K562 (cell line): Measurements from ENCODE around the gene SYTL4. TPM values are rescaled to one million over a fixed set of nuclear protein-coding genes. Genes with fewer than 3 reads are reported as not detected.

ENCODE experiments used
- ATAC-seq: fragments of 200-7000 bp; cut with Tn5 transposase; 3 replicates; pipeline ENCODE4 v1.9.1; 2020; ENCODE audit warnings: moderate library complexity
- BruUV-seq: library from RNA; stranded (reverse); fragments of 400-500 nt; replicated peaks from 2 replicates; lab custom pipeline; 2021; lab: Mats Ljungman, UMichigan
- CTCF ChIA-PET: fragments of 300-600 bp; formaldehyde crosslinking; extraction: SDS; loops from one replicate; lab custom pipeline; 2021; ENCODE audit warnings: low intra/inter-chr PET ratio; lab: Yijun Ruan, JAX
- POLR2A ChIA-PET: fragments of 300-600, 350-650 bp; sonication (Branson Sonifier 250); formaldehyde crosslinking; extraction: SDS; loops from one replicate; lab custom pipeline; 2021; ENCODE audit warnings: antibody characterized with exemption, inconsistent platforms; lab: Yijun Ruan, JAX
- DNase-seq, 4 experiments: peaks; one replicate each; pipeline versions ENCODE4 v3.0.0 to v3.0.0-alpha.2; 2011 to 2018; ENCODE audit warnings: low spot score in 3 of 4, mixed read lengths in 3 of 4; ENCODE audit errors: extremely low read depth in 1 of 4
- FAIRE-seq: peaks from 2 replicates; lab custom pipeline; 2011; peaks lifted over from hg19 to GRCh38; lab: Jason Lieb, UNC
- H2AFZ ChIP-seq: 2 replicates; pipeline ENCODE4 v1.6.0; 2011; ENCODE audit warnings: low read depth, low read length, control low read depth, inconsistent platforms
- H3K27ac ChIP-seq: fragments of 200-600 bp; 3 replicates; pipeline ENCODE4 v1.8.0; 2011; ENCODE audit warnings: low read depth, mild to moderate bottlenecking, control low read depth, inconsistent platforms, low read length, moderate library complexity, mixed read lengths; ENCODE audit errors: extremely low read depth
- H3K27me3 ChIP-seq, 2 experiments: fragments of 300-600 bp in 1 of 2; 2 replicates in 1 of 2; 3 replicates in 1 of 2; pipeline versions ENCODE4 v1.6.0 to v1.8.0; 2011; ENCODE audit warnings: inconsistent platforms in 2 of 2, low read length in 2 of 2, mild to moderate bottlenecking in 1 of 2, mixed read lengths in 1 of 2, moderate library complexity in 1 of 2; ENCODE audit not compliant: control insufficient read depth in 2 of 2, insufficient read depth in 2 of 2
- H3K36me3 ChIP-seq: fragments of 300-600 bp; 3 replicates; pipeline ENCODE4 v1.8.0; 2011; ENCODE audit warnings: mild to moderate bottlenecking, low read length, inconsistent platforms; ENCODE audit not compliant: control insufficient read depth, insufficient read depth
- H3K4me1 ChIP-seq, 2 experiments: fragments of 200-600 bp in 1 of 2; replicated peaks in 1 of 2; 2 replicates in 1 of 2; 3 replicates in 1 of 2; pipeline versions ENCODE4 v1.5.1 to v1.8.0; 2011; ENCODE audit warnings: inconsistent platforms in 2 of 2, low read length in 2 of 2, mild to moderate bottlenecking in 1 of 2, mixed read lengths in 1 of 2, moderate library complexity in 1 of 2; ENCODE audit not compliant: control insufficient read depth in 2 of 2, insufficient read depth in 2 of 2
- H3K4me2 ChIP-seq: 2 replicates; pipeline ENCODE4 v1.6.1; 2011; ENCODE audit warnings: low read length, control low read depth, inconsistent platforms, mixed read lengths; ENCODE audit not compliant: insufficient read depth
- H3K4me3 ChIP-seq: fragments of 200-600 bp; sonication (generic), shearing (Covaris generic); 2 replicates; pipeline ENCODE4 v1.5.1; 2016; ENCODE audit warnings: control low read depth, inconsistent platforms
- H3K79me2 ChIP-seq: fragments of 200-600 bp; 3 replicates; pipeline ENCODE4 v1.8.0; 2011; ENCODE audit warnings: low read length, inconsistent platforms; ENCODE audit not compliant: control insufficient read depth, insufficient read depth
- H3K9ac ChIP-seq, 2 experiments: 2 replicates each; pipeline versions ENCODE4 v1.6.0 to v1.6.1; 2011; ENCODE audit warnings: low read depth in 2 of 2, low read length in 2 of 2, control low read depth in 1 of 2, inconsistent platforms in 1 of 2, mild to moderate bottlenecking in 1 of 2, mixed read lengths in 1 of 2; ENCODE audit not compliant: insufficient read depth in 1 of 2
- H3K9me1 ChIP-seq: one replicate; pipeline ENCODE4 v1.6.0; 2011; ENCODE audit warnings: inconsistent platforms, mild to moderate bottlenecking, low read length, moderate library complexity; ENCODE audit not compliant: control insufficient read depth, insufficient read depth
- H3K9me3 ChIP-seq: replicated peaks from 2 replicates; pipeline ENCODE4 v1.5.1; 2011; ENCODE audit warnings: low read depth, low read length, inconsistent platforms; ENCODE audit not compliant: control insufficient read depth, insufficient read depth
- H4K20me1 ChIP-seq: replicated peaks from 2 replicates; pipeline ENCODE4 v1.6.1; 2011; ENCODE audit warnings: low read length, inconsistent platforms, mixed read lengths; ENCODE audit not compliant: control insufficient read depth, insufficient read depth
- CBFB ChIP-seq: sonication (generic); formaldehyde crosslinking; IDR thresholded peaks from 2 replicates; pipeline ENCODE4 v1.4.0; 2020; ENCODE audit warnings: mild to moderate bottlenecking, missing genetic modification reagents
- HNRNPL ChIP-seq: fragments of 200-400 bp; formaldehyde crosslinking; IDR thresholded peaks from 2 replicates; pipeline ENCODE4 v1.6.1; 2017; ENCODE audit warnings: low read depth, mild to moderate bottlenecking, low read length
- HSF4 ChIP-seq: fragments of 250-450 bp; sonication (Bioruptor Pico); IDR thresholded peaks from 2 replicates; pipeline ENCODE4 v2.1.2; 2022; ENCODE audit warnings: mild to moderate bottlenecking, moderate library complexity, borderline replicate concordance
- KDM4B ChIP-seq, 2 experiments: fragments of 450-650 bp in 1 of 2; sonication (generic) in 1 of 2; IDR thresholded peaks; 2 replicates each; pipeline ENCODE4 v1.6.1; 2016 to 2017; ENCODE audit warnings: borderline replicate concordance in 2 of 2, antibody characterized with exemption in 1 of 2, low read depth in 1 of 2, mild to moderate bottlenecking in 1 of 2
- MCM5 ChIP-seq: fragments of 450-650 bp; IDR thresholded peaks from 2 replicates; pipeline ENCODE4 v1.6.1; 2016; ENCODE audit warnings: low read depth
- RNF2 ChIP-seq: sonication (generic); IDR thresholded peaks from 2 replicates; pipeline ENCODE4 v1.6.1; 2016
- SAFB ChIP-seq: fragments of 200-400 bp; formaldehyde crosslinking; IDR thresholded peaks from 2 replicates; pipeline ENCODE4 v1.6.1; 2017; ENCODE audit warnings: low read depth, low read length, borderline replicate concordance
- STAG1 ChIP-seq: sonication (generic); formaldehyde crosslinking; IDR thresholded peaks from 2 replicates; pipeline ENCODE4 v1.5.0; 2020; ENCODE audit warnings: missing genetic modification reagents, borderline replicate concordance
- ZFX ChIP-seq: sonication (generic); formaldehyde crosslinking; IDR thresholded peaks from 2 replicates; pipeline ENCODE4 v1.8.0; 2022; ENCODE audit warnings: mild to moderate bottlenecking, missing genetic modification reagents, moderate library complexity
- ZNF143 ChIP-seq: sonication (generic); formaldehyde crosslinking; IDR thresholded peaks from 2 replicates; pipeline ENCODE4 v1.9.0; 2022; ENCODE audit warnings: mild to moderate bottlenecking, missing genetic modification reagents
- WGBS: fragments of 100-300 bp; shearing (Covaris generic); methylation state at CpG from one replicate; pipeline ENCODE4 v1.1.6; 2016; ENCODE audit warnings: low coverage, mixed read lengths; ENCODE audit not compliant: insufficient coverage; ENCODE audit errors: missing lambda C conversion rate; 5-methylcytosine and 5-hydroxymethylcytosine counted together
- in situ Hi-C: fragments of 300-500 bp; cut with MboI; formaldehyde crosslinking; loops from 4 replicates; pipeline ENCODE4 v1.15.0; 2018; ENCODE audit warnings: inconsistent platforms, mixed read lengths
- intact Hi-C: fragments of 100-400 bp; cut with micrococcal nuclease; formaldehyde crosslinking; loops from 2 replicates; pipeline ENCODE4 v1.14.2; 2022
- polyA plus RNA-seq, 8 experiments: library from polyadenylated mRNA; depleted of rRNA in 4 of 8; stranded (reverse) in 5 of 8; unstranded in 3 of 8; fragments of >200 nt; fragmentation: Nextera tagmentation in 2 of 8; fragmentation: Illumina TruSeq in 1 of 8; extraction: Ambion mirVana in 2 of 8; extraction: Trizol in 1 of 8; gene quantifications; 2 replicates each; pipeline versions ENCODE4 v1.2.1 to v1.2.3, GENCODE V29; 2011 to 2014; ENCODE audit warnings: inconsistent platforms in 1 of 8, missing spikeins in 1 of 8
- total RNA-seq, 7 experiments: library from RNA; depleted of rRNA in 6 of 7; stranded (reverse); fragments of >200 nt in 6 of 7; fragmentation: Illumina TruSeq in 2 of 7; extraction: Trizol in 2 of 7; gene quantifications; 2 replicates each; pipeline versions ENCODE4 v1.2.1 to v1.2.3, GENCODE V29; 2011 to 2021; ENCODE audit warnings: low replicate concordance in 1 of 7
- TF ChIP-seq, protein P1 (sequence below): sonication (generic); formaldehyde crosslinking; IDR thresholded peaks from 2 replicates; pipeline ENCODE4 v1.8.1; 2023; ENCODE audit warnings: mild to moderate bottlenecking, missing genetic modification reagents, moderate library complexity
- TF ChIP-seq, protein P2 (sequence below), 2 experiments: IDR thresholded peaks; 2 replicates each; pipeline ENCODE4 v1.6.1; 2011; ENCODE audit warnings: borderline replicate concordance in 1 of 2, control low read depth in 1 of 2, low read depth in 1 of 2, low read length in 1 of 2, mild to moderate bottlenecking in 1 of 2, mixed read lengths in 1 of 2, moderate library complexity in 1 of 2; ENCODE audit not compliant: insufficient read depth in 1 of 2, insufficient read length in 1 of 2, poor library complexity in 1 of 2, severe bottlenecking in 1 of 2; ENCODE audit errors: extremely low read depth in 1 of 2
- TF ChIP-seq, protein P3 (sequence below): fragments of 450-650 bp; IDR thresholded peaks from 2 replicates; pipeline ENCODE4 v1.6.1; 2014; ENCODE audit warnings: low read depth, mild to moderate bottlenecking, moderate library complexity, borderline replicate concordance
- TF ChIP-seq, protein P4 (sequence below): sonication (generic); formaldehyde crosslinking; IDR thresholded peaks from 2 replicates; pipeline ENCODE4 v1.8.0; 2022; ENCODE audit warnings: missing genetic modification reagents, mild to moderate bottlenecking, borderline replicate concordance

The SYTL4 gene
- total and polyA plus RNA-seq, 9 of the 15 experiments (the other 6 are each of a cell fraction or from before 2014, with no cell fraction given): 0.65 to 9.0 (median 1.5) TPM

DNA sequence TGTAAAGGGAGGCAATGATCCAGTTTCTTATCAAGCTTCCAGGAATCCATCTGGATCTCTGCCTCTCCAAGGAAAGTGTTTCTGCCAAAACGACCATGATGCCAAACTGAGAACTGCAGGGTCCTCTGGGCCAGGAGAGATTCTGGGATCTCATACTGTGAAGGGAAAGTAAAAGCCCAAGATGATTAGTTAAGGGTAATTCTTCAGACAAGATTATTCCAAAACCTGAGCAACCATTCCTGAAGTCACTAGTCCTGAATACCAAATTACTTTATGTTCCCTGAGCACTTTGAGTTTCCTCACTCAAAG is 46.0 kb downstream of the SYTL4 start:
- POLR2A ChIA-PET: no interaction called here
- no peak overlapping the region for H3K9ac ChIP-seq
- H3K9me3 ChIP-seq: no peaks in the 10 kb centered on the region
- H3K27me3 ChIP-seq: no peaks in the 10 kb centered on the region
- no peak overlapping the region for H3K4me3 ChIP-seq
- CTCF ChIA-PET: interaction anchor here (3.1 kb wide), 1 partner anchor 82 kb away, joined by 54 read pairs; no protein-coding TSS in a partner anchor
- TF ChIP-seq, protein P1, sequence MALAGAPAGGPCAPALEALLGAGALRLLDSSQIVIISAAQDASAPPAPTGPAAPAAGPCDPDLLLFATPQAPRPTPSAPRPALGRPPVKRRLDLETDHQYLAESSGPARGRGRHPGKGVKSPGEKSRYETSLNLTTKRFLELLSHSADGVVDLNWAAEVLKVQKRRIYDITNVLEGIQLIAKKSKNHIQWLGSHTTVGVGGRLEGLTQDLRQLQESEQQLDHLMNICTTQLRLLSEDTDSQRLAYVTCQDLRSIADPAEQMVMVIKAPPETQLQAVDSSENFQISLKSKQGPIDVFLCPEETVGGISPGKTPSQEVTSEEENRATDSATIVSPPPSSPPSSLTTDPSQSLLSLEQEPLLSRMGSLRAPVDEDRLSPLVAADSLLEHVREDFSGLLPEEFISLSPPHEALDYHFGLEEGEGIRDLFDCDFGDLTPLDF (CRISPR knock-in tag): no peak
- no peak for TF ChIP-seq SAFB
- no peak for TF ChIP-seq RNF2
- no peak for TF ChIP-seq HNRNPL
- TF ChIP-seq HSF4 (CRISPR knock-in tag): no peak
- TF ChIP-seq STAG1 (CRISPR knock-in tag): no peak
- TF ChIP-seq, protein P2, sequence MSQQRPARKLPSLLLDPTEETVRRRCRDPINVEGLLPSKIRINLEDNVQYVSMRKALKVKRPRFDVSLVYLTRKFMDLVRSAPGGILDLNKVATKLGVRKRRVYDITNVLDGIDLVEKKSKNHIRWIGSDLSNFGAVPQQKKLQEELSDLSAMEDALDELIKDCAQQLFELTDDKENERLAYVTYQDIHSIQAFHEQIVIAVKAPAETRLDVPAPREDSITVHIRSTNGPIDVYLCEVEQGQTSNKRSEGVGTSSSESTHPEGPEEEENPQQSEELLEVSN (IDR thresholded peaks at IDR 0.05; ENCODE audit: borderline replicate concordance in 1 of 2, extremely low read depth in 1 of 2, insufficient read depth in 1 of 2, insufficient read length in 1 of 2, low read depth in 1 of 2, low read length in 1 of 2, poor library complexity in 1 of 2, severe bottlenecking in 1 of 2): no peak
- TF ChIP-seq, protein P3, sequence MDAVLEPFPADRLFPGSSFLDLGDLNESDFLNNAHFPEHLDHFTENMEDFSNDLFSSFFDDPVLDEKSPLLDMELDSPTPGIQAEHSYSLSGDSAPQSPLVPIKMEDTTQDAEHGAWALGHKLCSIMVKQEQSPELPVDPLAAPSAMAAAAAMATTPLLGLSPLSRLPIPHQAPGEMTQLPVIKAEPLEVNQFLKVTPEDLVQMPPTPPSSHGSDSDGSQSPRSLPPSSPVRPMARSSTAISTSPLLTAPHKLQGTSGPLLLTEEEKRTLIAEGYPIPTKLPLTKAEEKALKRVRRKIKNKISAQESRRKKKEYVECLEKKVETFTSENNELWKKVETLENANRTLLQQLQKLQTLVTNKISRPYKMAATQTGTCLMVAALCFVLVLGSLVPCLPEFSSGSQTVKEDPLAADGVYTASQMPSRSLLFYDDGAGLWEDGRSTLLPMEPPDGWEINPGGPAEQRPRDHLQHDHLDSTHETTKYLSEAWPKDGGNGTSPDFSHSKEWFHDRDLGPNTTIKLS: no peak
- TF ChIP-seq CBFB (CRISPR knock-in tag): no peak
- no peak for TF ChIP-seq ZNF143 (CRISPR knock-in tag)
- TF ChIP-seq, protein P4, sequence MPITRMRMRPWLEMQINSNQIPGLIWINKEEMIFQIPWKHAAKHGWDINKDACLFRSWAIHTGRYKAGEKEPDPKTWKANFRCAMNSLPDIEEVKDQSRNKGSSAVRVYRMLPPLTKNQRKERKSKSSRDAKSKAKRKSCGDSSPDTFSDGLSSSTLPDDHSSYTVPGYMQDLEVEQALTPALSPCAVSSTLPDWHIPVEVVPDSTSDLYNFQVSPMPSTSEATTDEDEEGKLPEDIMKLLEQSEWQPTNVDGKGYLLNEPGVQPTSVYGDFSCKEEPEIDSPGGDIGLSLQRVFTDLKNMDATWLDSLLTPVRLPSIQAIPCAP: no peak
- no peak for TF ChIP-seq ZFX
- TF ChIP-seq MCM5: no peak
- TF ChIP-seq KDM4B (IDR thresholded peaks at IDR 0.05; ENCODE audit: borderline replicate concordance in 2 of 2, low read depth in 1 of 2): no peak
- TF ChIP-seq, all 486 proteins: peak for 0
- Histone ChIP-seq H4K20me1 (no peaks in the 10 kb centered on the region), H3K27ac (no peak overlapping the region), H3K4me2 (no peak overlapping the region), H3K79me2 (no peaks in the 10 kb centered on the region), H3K4me1 (no peaks in the 10 kb centered on the region), H3K36me3 (no peaks in the 10 kb centered on the region), H3K9me1 (no peaks in the 10 kb centered on the region), H2AFZ (no peak overlapping the region)
- no peak for FAIRE-seq
- intact Hi-C loops: loop anchor here (1.0 to 10.0 kb wide), 3 partner anchors 82 to 599 kb away; no protein-coding TSS in a partner anchor
- no peak for ATAC-seq
- 0% methylated on average over 1 of the region's 1 CpG for WGBS
- in situ Hi-C loops: loop anchor here (5.0 to 25.0 kb wide), 2 partner anchors 81 to 501 kb away; no protein-coding TSS in a partner anchor
- no peak for DNase-seq
- no TSS peak for BruUV-seq
